Pancreas (tissue), 10 donors: ENCODE measurements around the gene ERCC3. TPM values are rescaled to one million over a fixed set of nuclear protein-coding genes. Genes with fewer than 3 reads are reported as not detected.

Experiments used
- ATAC-seq, 4 donors: fragments of 200-7000 bp; cut with Tn5 transposase; one replicate each; pipeline versions ENCODE4 v1.8.0 to v1.9.1; 2020; ENCODE audit warnings: mild to moderate bottlenecking in 4 of 4, moderate library complexity in 4 of 4
- DNase-seq, 6 donors: peaks; one replicate each; pipeline ENCODE4 v3.0.0-alpha.2; 2020
- FAIRE-seq: peaks from 2 replicates; lab custom pipeline; 2012; peaks lifted over from hg19 to GRCh38; lab: Jason Lieb, UNC
- H3K27ac ChIP-seq, 4 donors: fragments of 200-600 bp; sonication (generic); 1 replicate in 3 of 4; 2 replicates in 1 of 4; pipeline versions ENCODE4 v1.5.0 to v1.8.0; 2020
- H3K27me3 ChIP-seq, 4 donors: fragments of 200-600 bp; one replicate each; pipeline ENCODE4 v1.8.0; 2021
- H3K36me3 ChIP-seq, 3 donors: fragments of 200-600 bp; sonication (generic) in 1 of 3; one replicate each; pipeline versions ENCODE4 v1.5.0 to v1.8.0; 2020 to 2021
- H3K4me1 ChIP-seq, 3 donors: fragments of 200-600 bp; one replicate each; pipeline ENCODE4 v1.8.0; 2021
- H3K4me3 ChIP-seq, 4 donors: fragments of 200-600 bp; sonication (generic) in 2 of 4; one replicate each; pipeline versions ENCODE4 v1.5.0 to v1.8.0; 2020 to 2021
- H3K9me3 ChIP-seq, 4 donors: fragments of 200-600 bp; one replicate each; pipeline ENCODE4 v1.8.0; 2021
- WGBS, 2 donors: extraction: QIAGEN DNeasy Blood & Tissue Kit; methylation state at CpG; one replicate each; pipeline ENCODE4 v1.1.7; 2013; 5-methylcytosine and 5-hydroxymethylcytosine counted together
- intact Hi-C, 3 donors: fragments of 100-400 bp; cut with DNase I; formaldehyde crosslinking; loops; one replicate each; pipeline versions ENCODE4 v1.11.1 to v1.14.2; 2022
- polyA plus RNA-seq, 2 donors: library from polyadenylated mRNA; stranded (reverse); fragments of 200-250 nt; gene quantifications; one replicate each; pipeline ENCODE4 v1.2.3, GENCODE V29; 2013
- total RNA-seq, 6 donors: library from RNA; stranded (reverse); fragmentation: NEBNext Ultra II Directional in 4 of 6; extraction: Animal tissue kit (Norgen Biotek cat#: 25700) in 4 of 6; gene quantifications; one replicate each; pipeline versions ENCODE4 v1.2.1 to v1.2.4, GENCODE V29; 2021 to 2023
- TF ChIP-seq, protein P1 (sequence below), 4 donors: fragments of 200-600 bp; sonication (generic) in 3 of 4; IDR thresholded peaks; one replicate each; pipeline versions ENCODE4 v1.5.0 to v1.8.0; 2021; ENCODE audit warnings: antibody characterized with exemption in 4 of 4
- donor health status: healthy with polysubstance abuse.
- donor health status: DM: no; HTN: no; CAD: no; lungs with moderate emphysema.
- donor health status: DM: no; HTN: no; CAD: no.
- donor health status: control.
- donor health status: control.
- donor health status: Bipolar disorder and iron deficiency.
- donor health status: DM: yes; HTN: yes; CAD: no.
- donor health status: DM: no; HTN: no; CAD: no.
- donor health status: DM: no; HTN: no; CAD: no.
- donor health status: DM: yes; HTN: yes; CAD: no.

Gene ERCC3
- total and polyA plus RNA-seq, 8 donors, result 12.9 to 33.0 (median 17.3) TPM

DNA sequence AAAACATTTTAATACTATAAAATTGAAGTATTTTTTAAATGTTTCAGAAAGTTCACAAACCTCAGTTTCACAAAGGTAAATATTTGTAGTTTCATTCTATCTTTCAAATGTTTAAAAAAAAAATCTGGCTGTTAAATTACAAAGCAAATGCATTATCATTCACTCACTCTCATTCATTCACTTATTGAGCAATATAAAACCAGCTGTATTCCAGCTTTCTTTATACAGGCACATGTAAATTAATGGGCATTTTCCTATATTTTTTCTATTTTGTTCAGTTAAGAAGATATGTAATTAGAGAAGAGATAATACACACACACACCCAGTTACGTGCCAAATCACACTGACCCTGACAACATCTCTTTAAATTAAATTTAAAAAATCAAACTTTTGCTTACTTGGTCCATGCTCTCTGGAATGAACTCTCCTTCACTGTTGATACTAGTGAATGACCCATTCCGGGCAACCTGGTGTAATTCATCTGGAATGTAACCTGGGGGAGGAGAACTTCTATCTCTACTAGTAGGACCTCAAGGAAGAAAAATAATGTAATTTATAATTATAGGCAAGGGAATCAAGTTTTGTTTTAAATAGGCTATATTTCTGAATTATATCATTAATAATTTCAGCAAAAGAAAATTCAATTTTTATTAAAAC is 32.5 kb upstream of the ERCC3 start:
- no peak for ATAC-seq
- Histone ChIP-seq H3K36me3 (peaks cover 0 to 22% (median 10%) of the 10 kb centered on the region in 3 donors), H3K4me1 (no peaks in the 10 kb centered on the region), H3K9me3 (no peaks in the 10 kb centered on the region), H3K27me3 (no peaks in the 10 kb centered on the region), H3K27ac (no peak overlapping the region), H3K4me3 (no peak overlapping the region)
- no peak for DNase-seq
- intact Hi-C loops, result loop anchor here in 1 of 3 donors (10.0 kb wide), 1 partner anchor 158 kb away; no protein-coding TSS in a partner anchor
- 79 to 90% methylated on average over 2 of the region's 2 CpGs for WGBS, 2 donors
- TF ChIP-seq, protein P1, sequence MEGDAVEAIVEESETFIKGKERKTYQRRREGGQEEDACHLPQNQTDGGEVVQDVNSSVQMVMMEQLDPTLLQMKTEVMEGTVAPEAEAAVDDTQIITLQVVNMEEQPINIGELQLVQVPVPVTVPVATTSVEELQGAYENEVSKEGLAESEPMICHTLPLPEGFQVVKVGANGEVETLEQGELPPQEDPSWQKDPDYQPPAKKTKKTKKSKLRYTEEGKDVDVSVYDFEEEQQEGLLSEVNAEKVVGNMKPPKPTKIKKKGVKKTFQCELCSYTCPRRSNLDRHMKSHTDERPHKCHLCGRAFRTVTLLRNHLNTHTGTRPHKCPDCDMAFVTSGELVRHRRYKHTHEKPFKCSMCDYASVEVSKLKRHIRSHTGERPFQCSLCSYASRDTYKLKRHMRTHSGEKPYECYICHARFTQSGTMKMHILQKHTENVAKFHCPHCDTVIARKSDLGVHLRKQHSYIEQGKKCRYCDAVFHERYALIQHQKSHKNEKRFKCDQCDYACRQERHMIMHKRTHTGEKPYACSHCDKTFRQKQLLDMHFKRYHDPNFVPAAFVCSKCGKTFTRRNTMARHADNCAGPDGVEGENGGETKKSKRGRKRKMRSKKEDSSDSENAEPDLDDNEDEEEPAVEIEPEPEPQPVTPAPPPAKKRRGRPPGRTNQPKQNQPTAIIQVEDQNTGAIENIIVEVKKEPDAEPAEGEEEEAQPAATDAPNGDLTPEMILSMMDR (IDR thresholded peaks at IDR 0.05), result no peak
- peak; percentile 34 for FAIRE-seq

- TF ChIP-seq, protein P1 (IDR thresholded peaks at IDR 0.05), result peak in 2 of 4 donors; percentile 36 to 39
- WGBS, 2 donors, result 59 to 60% methylated on average over 3 of the region's 3 CpGs
- peak in 3 of 4 donors; percentile 64 to 76 (median 74) for ATAC-seq
- H3K9me3 ChIP-seq, result no peaks in the 10 kb centered on the region
- H3K36me3 ChIP-seq, result peaks cover 0 to 24% (median 9%) of the 10 kb centered on the region in 3 donors
- no peaks in the 10 kb centered on the region for H3K4me1 ChIP-seq
- no peaks in the 10 kb centered on the region for H3K27me3 ChIP-seq
- no peak overlapping the region for H3K27ac ChIP-seq
- no peak overlapping the region for H3K4me3 ChIP-seq
- intact Hi-C loops, result loop anchor here in 1 of 3 donors (10.0 kb wide), 1 partner anchor 160 kb away; no protein-coding TSS in a partner anchor
- FAIRE-seq, result peak; percentile 9
- DNase-seq, result peak in 1 of 6 donors; percentile 21
Measured at GRCh38 chr2:127324635-127325034, 30.7 kb upstream of the ERCC3 start.

DNA sequence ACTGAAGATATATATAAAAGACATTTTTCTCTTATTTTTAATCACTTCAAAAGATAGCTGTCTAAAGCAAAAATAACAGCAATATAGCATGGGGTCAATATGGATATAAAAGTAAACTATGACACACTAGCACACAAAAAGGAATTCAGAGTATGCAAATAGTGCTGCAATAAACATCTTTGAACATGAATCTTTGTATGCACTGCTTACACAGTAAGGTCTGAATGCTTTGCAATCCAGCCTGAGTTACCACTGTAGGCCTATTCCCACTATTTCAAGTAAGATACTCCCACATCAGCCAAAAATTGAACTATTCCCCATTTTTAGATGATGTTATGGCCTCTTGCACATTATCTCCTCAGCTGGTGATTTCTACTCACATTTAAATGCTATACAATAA is 27.4 kb upstream of the ERCC3 start:
- no peak for ATAC-seq
- Histone ChIP-seq H3K4me3 (no peak overlapping the region), H3K27me3 (no peaks in the 10 kb centered on the region), H3K9me3 (no peaks in the 10 kb centered on the region), H3K27ac (no peak overlapping the region), H3K4me1 (no peaks in the 10 kb centered on the region), H3K36me3 (peaks cover 0 to 32% (median 16%) of the 10 kb centered on the region in 3 donors)
- intact Hi-C loops, result loop anchor here in 1 of 3 donors (10.0 kb wide), 1 partner anchor 163 kb away; no protein-coding TSS in a partner anchor
- TF ChIP-seq, protein P1 (IDR thresholded peaks at IDR 0.05), result no peak
- no peak for FAIRE-seq
- no peak for DNase-seq

GRCh38 chr2:127320586-127321275 is 26.8 kb upstream of the ERCC3 start:
- no peak for ATAC-seq
- FAIRE-seq, result no peak
- Histone ChIP-seq H3K4me3 (no peak overlapping the region), H3K27ac (no peak overlapping the region), H3K36me3 (peaks cover 0 to 35% (median 16%) of the 10 kb centered on the region in 3 donors), H3K9me3 (no peaks in the 10 kb centered on the region), H3K4me1 (no peaks in the 10 kb centered on the region), H3K27me3 (no peaks in the 10 kb centered on the region)
- intact Hi-C loops, result loop anchor here in 1 of 3 donors (10.0 kb wide), 1 partner anchor 164 kb away; no protein-coding TSS in a partner anchor
- no peak for DNase-seq
- TF ChIP-seq, protein P1 (IDR thresholded peaks at IDR 0.05), result no peak
- WGBS, 2 donors, result 53 to 94% methylated on average over 1 of the region's 1 CpG
